EH (cell line): ENCODE measurements around the gene SLC16A12.
"Not testable (repeated sequence)": the region's sequence is repeated elsewhere in the genome, so short reads cannot be mapped to it uniquely, and the experiment has no call there.

Experiments
- DNase-seq: peaks from one replicate; pipeline ENCODE4 v3.0.0-alpha.2; 2015; ENCODE audit warnings: low read depth

Gene SLC16A12

DNA sequence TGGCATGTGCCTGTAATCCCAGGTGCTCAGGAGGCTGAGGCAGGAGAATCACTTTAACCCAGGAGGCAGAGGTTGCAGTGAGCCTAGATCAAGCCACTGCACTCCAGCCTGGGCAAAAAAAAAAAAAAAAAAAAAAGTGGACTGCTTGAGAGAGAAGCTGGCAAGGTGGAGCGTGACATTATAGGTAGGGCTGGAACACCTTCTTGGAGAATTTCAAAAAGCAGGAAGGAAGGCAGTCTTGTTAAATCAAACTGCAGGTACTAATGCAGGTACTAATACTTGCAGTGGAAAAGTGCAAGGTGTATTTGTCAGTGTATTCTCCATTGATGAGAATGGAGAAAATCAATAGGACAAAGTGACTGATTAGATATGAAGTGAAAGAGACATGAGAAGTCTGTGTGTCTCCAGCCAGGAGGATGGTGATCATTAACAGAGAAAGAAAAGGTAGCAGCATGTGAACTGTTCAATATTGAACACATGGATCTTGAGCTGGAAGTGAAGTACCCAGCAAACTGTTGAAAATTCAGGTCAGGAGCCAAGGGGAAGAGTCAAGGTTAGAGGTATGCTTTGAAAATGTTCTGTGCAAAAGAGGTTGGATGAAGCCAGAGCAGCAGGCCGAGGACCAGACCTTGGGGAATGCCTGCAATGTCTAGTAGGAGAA, 12.6 kb upstream of the SLC16A12 start:
- no peak for DNase-seq

DNA sequence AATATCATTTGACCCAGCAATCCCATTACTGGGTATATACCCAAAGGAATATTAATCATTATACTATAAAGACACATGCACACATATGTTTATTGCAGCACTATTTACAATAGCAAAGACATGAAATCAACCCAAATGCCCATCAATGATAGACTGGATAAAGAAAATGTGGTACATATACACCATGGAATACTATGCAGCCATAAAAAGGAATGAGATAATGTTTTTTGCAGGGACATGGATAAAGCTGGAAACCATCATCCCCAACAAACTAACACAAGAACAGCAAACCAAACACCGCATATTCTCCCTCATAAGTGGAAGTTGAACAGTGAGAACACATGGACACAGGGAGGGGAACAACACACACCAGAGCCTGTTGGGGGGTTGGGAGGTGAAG, 11.3 kb upstream of the SLC16A12 start:
- not testable (repeated sequence) for DNase-seq

DNA sequence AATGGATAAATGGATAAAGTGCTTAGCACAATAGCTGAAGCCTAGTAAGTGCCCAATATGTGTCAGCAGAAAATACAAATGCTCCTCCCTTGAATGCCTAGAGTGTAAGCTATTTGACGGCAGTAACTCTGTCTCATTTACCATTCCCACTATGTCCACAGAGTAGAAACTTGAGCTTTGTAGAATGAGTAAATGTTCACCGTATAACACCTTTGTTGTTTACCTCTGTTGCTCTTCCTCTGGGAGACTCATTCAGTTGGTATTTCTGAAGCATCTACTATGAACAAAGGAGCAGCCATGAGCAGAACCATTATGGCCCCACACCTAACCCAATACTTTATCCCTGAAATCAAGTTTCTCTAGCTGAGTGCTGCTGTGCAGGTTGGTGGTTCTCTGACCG, 8.4 kb upstream of the SLC16A12 start:
- no peak for DNase-seq

GRCh38 chr10:89540420-89540949, 5.1 kb upstream of the SLC16A12 start:
- peak; percentile 62 for DNase-seq

DNA sequence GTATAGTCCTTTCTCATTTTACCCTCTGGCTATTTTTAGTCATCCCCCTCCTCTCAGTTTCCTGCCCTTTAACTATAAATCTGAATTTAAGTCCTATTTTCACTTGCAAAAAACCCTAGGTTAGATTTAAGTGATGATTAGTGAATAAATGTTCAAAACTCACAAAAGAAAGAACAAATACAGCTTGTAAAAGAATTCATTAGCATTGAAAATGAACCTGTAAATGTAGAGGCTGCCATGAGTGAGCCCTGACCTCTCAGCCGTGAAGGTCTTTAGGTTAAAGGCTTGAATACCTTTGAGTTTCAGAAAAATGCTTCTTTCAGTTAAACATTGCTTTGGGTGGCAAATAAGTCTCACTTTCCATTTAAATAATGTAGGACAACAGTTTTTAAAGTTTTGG, 2.0 kb upstream of the SLC16A12 start:
- no peak for DNase-seq

DNA sequence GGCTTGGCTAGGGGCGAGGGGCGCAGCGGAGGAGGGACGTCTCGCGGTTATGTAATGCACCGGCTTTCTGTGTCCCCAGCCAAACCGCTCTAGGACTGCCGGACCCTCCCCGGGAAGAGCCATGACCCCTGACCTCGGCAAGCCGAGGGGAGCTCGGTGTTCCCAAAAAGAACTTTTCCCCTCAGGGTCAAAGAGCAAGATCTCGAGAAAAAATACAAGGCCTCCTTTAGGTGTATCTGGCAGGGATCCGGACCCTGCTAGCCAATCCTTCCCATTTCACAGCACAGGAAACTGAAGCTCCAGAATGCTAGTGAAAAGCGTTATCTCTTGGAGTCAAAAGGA, 590 bp upstream of the SLC16A12 start:
- no peak for DNase-seq

DNA sequence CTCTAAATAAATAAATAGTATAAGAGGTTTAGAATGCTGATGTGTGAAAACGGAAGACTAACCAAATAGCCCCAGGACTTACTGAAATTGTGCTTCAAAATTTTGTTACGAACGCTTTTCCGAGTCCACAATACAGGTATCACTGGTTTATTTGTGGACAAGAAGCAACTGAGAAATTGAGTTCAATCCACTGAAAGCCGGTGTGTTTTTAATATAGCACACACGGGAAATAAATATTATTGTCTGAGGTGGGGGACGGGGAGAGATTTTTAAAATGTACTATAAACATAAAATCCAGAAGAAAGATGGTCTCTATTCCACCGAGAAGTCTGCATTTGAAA, 598 bp downstream of the SLC16A12 start:
- DNase-seq, result no peak

GRCh38 chr10:89532476-89532875, 2.9 kb downstream of the SLC16A12 start:
- DNase-seq, result no peak

GRCh38 chr10:89531359-89531758, 4.0 kb downstream of the SLC16A12 start:
- DNase-seq, result no peak

DNA sequence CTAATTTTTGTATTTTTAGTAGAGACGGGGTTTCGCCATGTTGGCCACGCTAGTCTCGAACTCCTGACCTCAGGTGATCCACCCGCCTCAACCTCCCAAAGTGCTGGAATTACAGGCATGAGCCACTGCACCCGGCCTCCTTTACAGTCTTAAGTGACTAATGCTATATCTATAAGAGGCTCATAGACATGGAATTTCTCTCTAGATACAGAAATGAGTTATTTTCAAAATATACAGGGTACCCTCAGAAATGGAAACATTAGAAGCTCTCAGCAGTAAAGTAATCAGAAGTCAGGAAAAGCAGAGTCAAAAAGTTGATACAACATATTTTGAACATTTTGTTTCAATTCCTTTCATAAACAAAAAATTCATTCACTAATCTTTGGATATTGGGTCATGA, 5.7 kb downstream of the SLC16A12 start:
- DNase-seq, result peak; percentile 37

DNA sequence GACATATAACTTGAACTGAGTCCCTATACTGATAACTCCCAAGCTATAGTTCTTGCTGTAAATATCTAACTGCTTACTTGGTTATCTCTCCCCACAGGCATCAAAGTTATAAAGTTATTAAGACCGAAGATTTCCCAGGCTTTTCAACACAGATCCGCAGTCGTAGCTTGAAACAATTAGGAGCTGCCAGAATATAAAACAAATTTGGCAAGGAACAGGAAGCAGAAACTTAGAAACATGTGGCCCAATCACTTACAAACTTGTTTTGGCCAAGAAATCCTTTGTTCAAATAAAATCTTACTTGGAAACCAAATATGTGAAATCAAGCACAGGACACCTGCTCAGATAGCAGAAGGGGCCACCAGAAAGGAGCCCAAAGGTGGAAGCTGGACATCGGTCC, 9.0 kb downstream of the SLC16A12 start:
- DNase-seq, result no peak

GRCh38 chr10:89525556-89525955, 9.8 kb downstream of the SLC16A12 start:
- no peak for DNase-seq

DNA sequence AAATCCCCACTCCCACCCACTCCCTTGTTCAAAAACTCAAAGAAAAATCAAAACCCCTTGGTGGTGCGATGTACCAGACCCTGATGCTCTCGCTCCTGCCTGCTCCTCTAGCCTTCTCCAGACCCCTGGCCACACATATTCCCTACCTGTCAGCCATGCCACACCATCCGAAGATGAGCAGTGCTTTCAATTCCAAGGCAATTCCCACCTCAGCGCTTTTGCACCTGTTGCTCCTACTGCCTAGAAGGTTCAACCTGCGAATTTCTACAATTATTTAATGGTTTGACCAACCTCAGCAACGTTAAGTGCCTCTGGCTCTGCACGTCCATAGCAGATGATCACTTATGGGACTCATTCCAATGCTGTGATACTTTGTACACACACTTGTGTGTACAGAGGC, 11.1 kb downstream of the SLC16A12 start:
- no peak for DNase-seq

DNA sequence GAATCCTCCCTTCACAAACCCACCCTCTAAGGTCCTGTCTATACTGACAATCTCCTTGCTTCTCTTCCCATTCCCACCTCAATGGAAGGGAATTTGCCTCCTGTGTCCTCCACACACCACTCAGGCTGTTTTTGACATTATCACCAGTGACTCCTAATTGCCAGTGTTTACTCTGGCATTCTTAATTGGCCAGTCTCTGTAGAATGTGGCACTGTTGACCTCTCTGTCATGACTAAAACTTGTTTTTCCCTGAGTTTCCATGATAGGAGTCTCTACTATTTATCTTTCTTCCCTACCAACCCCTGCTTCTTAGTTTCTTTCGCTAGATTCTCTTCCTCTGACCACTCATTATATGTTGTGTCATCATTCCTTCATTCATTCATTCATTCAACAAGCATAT, 12.1 kb downstream of the SLC16A12 start:
- peak; percentile 61 for DNase-seq

DNA sequence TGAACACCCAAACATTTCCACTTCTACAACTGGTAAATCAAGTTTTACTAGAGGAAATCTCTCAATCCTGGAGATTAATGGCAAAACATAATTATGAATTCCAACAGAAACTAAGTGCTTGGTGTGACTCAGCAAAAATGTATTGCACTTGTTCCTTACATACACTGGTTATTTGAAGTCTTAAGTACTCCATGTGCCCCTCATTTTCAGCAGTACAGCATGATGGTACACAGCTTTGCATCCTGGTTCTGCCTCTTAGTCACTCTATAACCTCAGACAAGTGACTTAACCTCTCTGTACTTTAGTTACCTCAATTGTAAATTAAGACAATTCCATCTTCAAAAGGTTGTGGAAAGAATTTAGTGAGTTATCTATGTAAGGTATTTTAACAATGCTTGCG, 12.9 kb downstream of the SLC16A12 start:
- peak; percentile 47 for DNase-seq

DNA sequence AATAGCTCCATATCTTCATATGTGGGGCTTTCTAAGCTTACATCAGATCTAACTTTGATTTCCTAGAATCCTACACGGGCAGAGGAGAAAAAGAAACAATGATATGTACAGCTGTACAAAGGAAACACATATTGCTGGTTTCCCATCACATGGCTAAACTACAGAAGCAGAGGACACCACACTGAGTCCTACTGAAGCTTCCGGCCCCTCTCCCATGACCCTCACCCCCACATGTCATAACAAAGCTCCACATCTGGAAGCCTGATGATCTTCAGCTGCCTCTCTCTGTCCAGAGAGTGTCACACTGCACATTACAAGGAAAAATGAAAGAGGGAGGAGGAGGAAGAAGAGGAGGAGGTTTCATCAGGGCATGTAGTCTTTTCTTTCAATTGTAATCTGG, 14.0 kb downstream of the SLC16A12 start:
- DNase-seq, result no peak

- DNase-seq, result no peak
These were observed 14.7 kb downstream of the SLC16A12 start for GRCh38 chr10:89520706-89521105.

DNA sequence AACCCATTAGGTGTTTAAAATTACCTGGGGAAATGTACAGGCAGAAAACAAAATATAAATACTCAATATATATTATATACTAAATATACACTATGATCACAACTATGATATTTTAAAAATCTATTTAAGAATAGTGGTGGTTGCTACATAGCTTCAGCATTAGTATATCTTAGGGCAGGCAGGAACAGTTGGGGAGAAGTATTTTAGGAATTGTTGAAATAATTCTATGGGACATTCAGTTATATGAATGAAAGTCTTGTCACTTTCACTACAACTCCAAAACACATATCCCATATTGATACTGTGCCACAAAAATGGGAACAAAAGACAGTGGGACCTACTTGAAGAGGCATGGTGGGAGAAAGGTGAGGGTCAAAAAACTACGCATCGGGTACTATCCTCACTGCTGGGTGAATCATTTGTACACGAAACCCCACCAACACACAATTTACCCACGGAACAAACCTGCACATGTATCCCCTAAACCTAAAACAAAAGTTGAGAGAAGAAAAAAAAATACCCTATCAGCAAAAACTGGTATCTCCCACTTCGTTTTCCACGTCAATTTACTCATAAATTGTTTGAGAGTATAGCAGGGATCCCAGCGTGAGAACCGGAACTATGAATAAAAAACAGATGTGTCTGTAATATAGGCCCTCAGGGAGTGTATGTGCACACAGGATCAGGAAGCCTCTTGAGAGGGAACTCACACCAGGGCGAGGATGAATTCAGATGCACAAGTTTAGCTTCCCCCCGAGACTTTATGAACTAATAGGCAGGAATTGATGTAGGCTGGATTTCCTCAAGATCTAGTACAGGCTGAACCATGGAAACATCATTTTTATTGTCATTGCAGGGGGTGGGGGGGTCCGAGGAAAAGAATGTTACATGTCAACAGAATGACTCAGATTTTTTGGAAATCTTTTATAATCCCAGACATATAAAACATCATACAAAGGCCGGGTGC, 16.2 kb downstream of the SLC16A12 start:
- DNase-seq, result peak; percentile 97

DNA sequence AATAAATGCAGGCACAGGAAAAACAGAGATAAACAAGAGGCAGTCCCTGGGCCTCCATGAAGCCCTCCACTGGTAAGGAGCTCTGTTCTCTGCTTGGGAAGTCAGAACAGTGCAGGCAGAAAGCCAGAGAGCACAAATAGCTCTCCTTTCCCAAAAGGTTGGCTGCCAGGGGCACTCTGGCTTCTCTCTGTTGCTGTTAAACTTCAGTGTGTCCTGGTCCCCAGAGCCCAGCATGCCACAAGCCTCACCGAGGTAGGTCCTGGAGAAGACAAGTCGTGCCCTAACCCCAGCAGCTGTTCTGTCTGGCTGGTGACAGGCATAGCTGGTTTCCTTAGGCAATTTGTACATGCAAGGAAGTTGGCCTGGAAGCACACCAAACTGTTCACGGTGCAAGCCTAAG, 17.3 kb downstream of the SLC16A12 start:
- DNase-seq, result peak; percentile 39

GRCh38 chr10:89516149-89516832, 19.1 kb downstream of the SLC16A12 start:
- DNase-seq, result peak; percentile 97

DNA sequence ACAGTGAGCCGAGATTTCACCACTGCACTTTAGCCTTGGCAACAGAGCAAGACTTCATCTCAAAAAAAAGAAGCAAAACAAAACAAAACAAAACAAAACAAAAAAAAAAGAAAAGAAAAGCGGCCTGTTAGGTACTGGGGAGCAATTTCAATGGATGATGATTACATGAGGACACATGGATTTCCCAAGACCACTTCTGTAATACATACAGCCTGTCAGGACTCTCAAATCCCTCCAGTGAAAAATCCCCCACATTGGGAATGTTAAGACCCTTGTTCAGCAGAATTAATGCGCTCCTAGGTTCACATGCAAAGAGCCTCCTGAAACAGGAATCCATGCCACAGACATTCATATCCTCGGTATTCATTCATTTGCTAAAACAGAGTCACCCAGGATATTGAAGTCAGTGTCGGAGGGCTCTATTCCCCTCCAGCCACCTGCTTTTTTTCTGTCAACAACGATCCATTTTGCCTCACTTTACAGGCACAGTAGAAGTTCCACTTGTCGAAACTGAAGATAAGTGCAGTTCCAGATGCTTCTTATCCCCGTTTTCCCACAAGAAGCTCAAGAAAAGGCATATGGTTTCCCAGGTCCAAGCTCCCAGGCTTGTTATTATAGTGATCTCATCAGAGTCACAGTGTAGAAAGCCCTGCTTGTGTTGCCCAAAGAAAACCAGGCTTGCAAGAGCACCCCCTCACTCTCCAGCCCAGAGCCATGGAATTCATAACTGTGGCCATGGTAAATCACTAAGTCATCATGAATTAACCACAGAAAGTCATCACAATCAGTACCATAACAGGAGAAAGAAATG, 20.2 kb downstream of the SLC16A12 start:
- peak; percentile 99 for DNase-seq

- no peak for DNase-seq
These were observed 22.2 kb downstream of the SLC16A12 start for GRCh38 chr10:89513206-89513605.
